NOMO-1 treated with dmso at 0.1 percent for 144 hours (cell line): ENCODE results near the gene DGKH.
"Not testable (repeated sequence)": the region's sequence is repeated elsewhere in the genome, so short reads cannot be mapped to it uniquely, and the experiment has no call there.

Experiments
- DNase-seq: peaks from one replicate; lab custom pipeline; 2025; ENCODE audit not compliant: unreplicated experiment; lab: John Stamatoyannopoulos, UW

Gene DGKH

GRCh38 chr13:42112864-42113263 lies 64.4 kb downstream of the DGKH start:
- no peak for DNase-seq

- no peak for DNase-seq
These were observed 65.0 kb downstream of the DGKH start for GRCh38 chr13:42113478-42113877.

GRCh38 chr13:42114278-42114677 lies 65.8 kb downstream of the DGKH start:
- no peak for DNase-seq

- DNase-seq: no peak
These were observed 66.5 kb downstream of the DGKH start for GRCh38 chr13:42114912-42115311.

- DNase-seq: no peak
These were observed 67.8 kb downstream of the DGKH start for GRCh38 chr13:42116225-42116624.

- no peak for DNase-seq
These were observed 70.6 kb downstream of the DGKH start for GRCh38 chr13:42119041-42119440.

GRCh38 chr13:42119875-42120274 lies 71.4 kb downstream of the DGKH start:
- DNase-seq: no peak

- no peak for DNase-seq
These were observed 75.2 kb downstream of the DGKH start for GRCh38 chr13:42123600-42123999.

GRCh38 chr13:42125046-42125445 lies 76.6 kb downstream of the DGKH start:
- DNase-seq: no peak

- DNase-seq: no peak
These were observed 78.6 kb downstream of the DGKH start for GRCh38 chr13:42127047-42127446.

- DNase-seq: no peak
These were observed 80.6 kb downstream of the DGKH start for GRCh38 chr13:42129033-42129432.

GRCh38 chr13:42136518-42136917 lies 88.1 kb downstream of the DGKH start:
- DNase-seq: no peak

GRCh38 chr13:42137856-42138537 lies 89.5 kb downstream of the DGKH start:
- DNase-seq: no peak

GRCh38 chr13:42140494-42140893 lies 92.0 kb downstream of the DGKH start:
- DNase-seq: no peak

- DNase-seq: not testable (repeated sequence)
These were observed 92.6 kb downstream of the DGKH start for GRCh38 chr13:42141052-42141451.

GRCh38 chr13:42146359-42146758 lies 97.9 kb downstream of the DGKH start:
- DNase-seq: no peak

GRCh38 chr13:42148538-42148937 lies 100.1 kb downstream of the DGKH start:
- no peak for DNase-seq

GRCh38 chr13:42149136-42149535 lies 100.7 kb downstream of the DGKH start:
- DNase-seq: no peak

GRCh38 chr13:42151781-42152180 lies 103.3 kb downstream of the DGKH start:
- DNase-seq: no peak

- no peak for DNase-seq
These were observed 104.0 kb downstream of the DGKH start for GRCh38 chr13:42152495-42152894.

GRCh38 chr13:42153199-42154113 lies 105.0 kb downstream of the DGKH start:
- DNase-seq: no peak

GRCh38 chr13:42155251-42155650 lies 106.8 kb downstream of the DGKH start:
- no peak for DNase-seq
